Stimulated activated CD4-positive, alpha-beta T cell treated with anti-CD3 and anti-CD28 coated beads, TNF-alpha, amount 100 ng/mL, for 48 hours (primary cell): ENCODE results near the gene PTPN7.
A peak's percentile ranks its signal among the peaks of the same experiment; 100 is the strongest.
"Not testable (repeated sequence)": the region's sequence is repeated elsewhere in the genome, so short reads cannot be mapped to it uniquely, and the experiment has no call there.

Experiments used
- DNase-seq, 3 donors: peaks; one replicate each; pipeline ENCODE4 v3.0.0-alpha.2; 2020; ENCODE audit warnings: low read depth in 3 of 3

Gene PTPN7

GRCh38 chr1:202160377-202160940, at the start of gene PTPN7:
PTPN7 (minus strand) TSS chr1:202160602; CDS start chr1:202159402, 1,200 bp downstream.
- peak; percentile 77 to 97 (median 81) for DNase-seq

GRCh38 chr1:202208351-202208857, 48.0 kb upstream of the PTPN7 start:
- no peak for DNase-seq

- DNase-seq, result no peak
These were observed 46.9 kb upstream of the PTPN7 start for GRCh38 chr1:202207292-202207691.

GRCh38 chr1:202205523-202206190, 45.3 kb upstream of the PTPN7 start:
- peak in 1 of 3 donors; percentile 31 for DNase-seq

- no peak for DNase-seq
These were observed 43.7 kb upstream of the PTPN7 start for GRCh38 chr1:202204065-202204464.

GRCh38 chr1:202203238-202204039, 43.0 kb upstream of the PTPN7 start:
- no peak for DNase-seq

- DNase-seq, result no peak
These were observed 42.2 kb upstream of the PTPN7 start for GRCh38 chr1:202202500-202203168.

GRCh38 chr1:202201971-202202370, 41.6 kb upstream of the PTPN7 start:
- DNase-seq, result no peak

- no peak for DNase-seq
These were observed 40.9 kb upstream of the PTPN7 start for GRCh38 chr1:202201266-202201665.

- DNase-seq, result no peak
These were observed 40.3 kb upstream of the PTPN7 start for GRCh38 chr1:202200669-202201068.

GRCh38 chr1:202200112-202200548, 39.7 kb upstream of the PTPN7 start:
- DNase-seq, result no peak

GRCh38 chr1:202199040-202199889, 38.9 kb upstream of the PTPN7 start:
- DNase-seq, result no peak

GRCh38 chr1:202198366-202198724, 37.9 kb upstream of the PTPN7 start:
- DNase-seq, result no peak

GRCh38 chr1:202197653-202198365, 37.4 kb upstream of the PTPN7 start:
- no peak for DNase-seq

- no peak for DNase-seq
These were observed 33.9 kb upstream of the PTPN7 start for GRCh38 chr1:202194328-202194648.

GRCh38 chr1:202193614-202194327, 33.4 kb upstream of the PTPN7 start, which contains the start of gene LGR6:
LGR6 (plus strand) TSS chr1:202193799; CDS start chr1:202193990, 191 bp downstream.
- DNase-seq, result no peak

- peak in 2 of 3 donors; percentile 18 to 46 for DNase-seq
These were observed 32.6 kb upstream of the PTPN7 start for GRCh38 chr1:202192770-202193613.

GRCh38 chr1:202191391-202191790, 31.0 kb upstream of the PTPN7 start:
- DNase-seq, result not testable (repeated sequence)
